Aorta (tissue), 5 donors: ENCODE measurements around the gene C9orf78. TPM values are rescaled to one million over a fixed set of nuclear protein-coding genes. Genes with fewer than 3 reads are reported as not detected.

Source experiments
- ATAC-seq: fragments of 200-7000 bp; cut with Tn5 transposase; one replicate; pipeline ENCODE4 v1.9.1; 2022; ENCODE audit warnings: moderate library complexity; ENCODE audit not compliant: low FRiP score
- DNase-seq, 2 donors: peaks; one replicate each; pipeline ENCODE4 v3.0.0-alpha.2; 2020
- H3K27ac ChIP-seq, 2 donors: one replicate each; pipeline ENCODE4 v1.5.1; 2013; ENCODE audit warnings: low read length in 2 of 2, mild to moderate bottlenecking in 2 of 2, moderate library complexity in 2 of 2, control low read depth in 1 of 2, inconsistent platforms in 1 of 2, low read depth in 1 of 2
- H3K27me3 ChIP-seq, 2 donors: one replicate each; pipeline ENCODE4 v1.6.1; 2013; ENCODE audit warnings: control low read depth in 1 of 2, low read length in 1 of 2, mild to moderate bottlenecking in 1 of 2, moderate library complexity in 1 of 2; ENCODE audit not compliant: insufficient read depth in 2 of 2, control insufficient read depth in 1 of 2
- H3K36me3 ChIP-seq, 2 donors: one replicate each; pipeline ENCODE4 v1.6.1; 2013; ENCODE audit warnings: control low read depth in 1 of 2, low read length in 1 of 2, mild to moderate bottlenecking in 1 of 2; ENCODE audit not compliant: insufficient read depth in 2 of 2, control insufficient read depth in 1 of 2
- H3K4me1 ChIP-seq, 2 donors: one replicate each; pipeline ENCODE4 v1.6.1; 2013; ENCODE audit warnings: low read length in 2 of 2, control low read depth in 1 of 2, mild to moderate bottlenecking in 1 of 2, moderate library complexity in 1 of 2; ENCODE audit not compliant: insufficient read depth in 2 of 2, control insufficient read depth in 1 of 2
- H3K4me3 ChIP-seq, 2 donors: one replicate each; pipeline ENCODE4 v1.5.1; 2013; ENCODE audit warnings: low read length in 2 of 2, control low read depth in 1 of 2, mild to moderate bottlenecking in 1 of 2
- H3K9me3 ChIP-seq: one replicate; pipeline ENCODE4 v1.6.1; 2013; ENCODE audit warnings: mild to moderate bottlenecking, low read length; ENCODE audit not compliant: control insufficient read depth
- WGBS, 2 donors: extraction: QIAGEN DNeasy Blood & Tissue Kit; methylation state at CpG; one replicate each; pipeline ENCODE4 v1.1.7; 2013; 5-methylcytosine and 5-hydroxymethylcytosine counted together
- intact Hi-C, 2 donors: fragments of 100-400 bp; cut with DNase I; formaldehyde crosslinking; loops; one replicate each; pipeline versions ENCODE4 v1.14.2 to v1.15.0; 2022
- long read RNA-seq, 2 donors: library from polyadenylated mRNA; unstranded; transcript quantifications; one replicate each; pipeline ENCODE4 v2.0.0, GENCODE V29; 2020 to 2021
- polyA plus RNA-seq, 2 donors: library from polyadenylated mRNA; stranded (reverse); fragments of 200-250 nt; gene quantifications; one replicate each; pipeline ENCODE4 v1.2.3, GENCODE V29; 2013
- total RNA-seq, 2 donors: library from RNA; stranded (reverse); fragmentation: NEBNext Ultra II Directional; extraction: Animal tissue kit (Norgen Biotek cat#: 25700); gene quantifications; one replicate each; pipeline ENCODE4 v1.2.1, GENCODE V29; 2021
- donor health status: healthy with polysubstance abuse.
- donor health status: Bipolar disorder and iron deficiency.
- donor health status: DM: no; HTN: no; CAD: no.
- donor health status: DM: no; HTN: no; CAD: no.
- donor health status: DM: yes; HTN: yes; CAD: no.

The C9orf78 gene, protein sequence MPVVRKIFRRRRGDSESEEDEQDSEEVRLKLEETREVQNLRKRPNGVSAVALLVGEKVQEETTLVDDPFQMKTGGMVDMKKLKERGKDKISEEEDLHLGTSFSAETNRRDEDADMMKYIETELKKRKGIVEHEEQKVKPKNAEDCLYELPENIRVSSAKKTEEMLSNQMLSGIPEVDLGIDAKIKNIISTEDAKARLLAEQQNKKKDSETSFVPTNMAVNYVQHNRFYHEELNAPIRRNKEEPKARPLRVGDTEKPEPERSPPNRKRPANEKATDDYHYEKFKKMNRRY
- total RNA-seq (10 to 100 TPM; 33.8 to 38.1 TPM), polyA plus RNA-seq (10 to 100 TPM; 67.5 to 93.0 TPM)
- long read RNA-seq, donor 1, transcript C9orf78-201 (9 exons, 1,795 nt), result major isoform, 351 of 411 reads
- long read RNA-seq, donor 1, partial matches to known transcripts, result 14 of 411 reads
- long read RNA-seq, donor 1, other reads (novel, unspliced or antisense), result 46 of 411 reads
- long read RNA-seq, donor 2, transcript C9orf78-201 (9 exons, 1,795 nt), result major isoform, 34 of 41 reads
- long read RNA-seq, donor 2, partial matches to known transcripts, result 4 of 41 reads
- long read RNA-seq, donor 2, other reads (novel, unspliced or antisense), result 3 of 41 reads

DNA sequence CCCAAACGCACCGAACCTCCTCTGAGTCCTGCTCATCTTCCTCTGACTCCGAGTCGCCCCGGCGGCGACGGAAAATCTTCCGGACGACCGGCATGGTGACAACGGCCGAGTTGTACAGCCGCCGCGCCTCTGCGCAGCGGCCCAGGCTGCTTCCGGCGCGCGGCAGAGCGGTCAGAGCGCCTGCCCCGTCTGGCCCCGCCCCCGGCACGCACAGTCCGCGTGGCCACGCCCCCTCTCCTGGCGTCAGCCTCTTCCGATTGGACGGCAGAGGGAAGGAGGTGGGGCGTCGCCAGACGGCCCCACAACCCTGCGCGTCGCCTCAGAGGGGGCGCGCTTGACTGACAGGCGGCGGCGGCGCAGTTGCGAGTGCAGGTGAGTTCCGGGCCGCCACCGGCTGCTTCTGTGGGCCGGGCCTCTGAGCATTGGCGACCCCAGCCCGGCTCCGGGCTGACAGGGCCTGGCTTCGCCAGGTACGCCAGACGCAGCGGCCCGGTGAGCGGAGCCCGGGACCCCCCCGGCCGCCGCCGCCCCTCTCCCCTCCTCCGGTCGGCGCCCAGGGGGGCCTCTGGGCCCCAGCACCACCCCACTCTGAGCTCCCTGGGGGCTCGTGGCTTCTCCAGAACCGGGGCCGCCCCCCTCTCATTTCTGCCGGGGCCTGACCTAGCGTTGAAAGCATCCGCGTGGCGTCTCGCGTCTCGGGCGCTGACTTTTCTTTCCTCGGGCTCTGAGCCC lies at the start of gene C9orf78, which contains the start of gene USP20:
C9orf78 (minus strand) TSS at position 148 of the 732 bp plus-strand sequence; CDS start at position 94, 54 bp downstream.
USP20 (plus strand) TSS at position 331 of the 732 bp plus-strand sequence. CDS start 17,098 bp downstream, outside the sequence.
- intact Hi-C loops, result loop anchor here in 1 of 2 donors (5.0 kb wide), 1 partner anchor 52 kb away; no protein-coding TSS in a partner anchor
- no peaks in the 10 kb centered on the region for H3K4me1 ChIP-seq
- H3K27me3 ChIP-seq, result no peaks in the 10 kb centered on the region
- H3K36me3 ChIP-seq, result peaks cover 2 to 8% of the 10 kb centered on the region in 2 donors
- peak within 1 kb of the TSS; percentile 78 to 86 for H3K4me3 ChIP-seq
- WGBS, 2 donors, result 1% methylated on average over 65 to 81 of the region's 81 CpGs
- no peaks in the 10 kb centered on the region for H3K9me3 ChIP-seq
- ATAC-seq, result peak; percentile 99
- H3K27ac ChIP-seq, result peak within 1 kb of the TSS; percentile 43 to 69
- DNase-seq, result peak; percentile 97 to 98

DNA sequence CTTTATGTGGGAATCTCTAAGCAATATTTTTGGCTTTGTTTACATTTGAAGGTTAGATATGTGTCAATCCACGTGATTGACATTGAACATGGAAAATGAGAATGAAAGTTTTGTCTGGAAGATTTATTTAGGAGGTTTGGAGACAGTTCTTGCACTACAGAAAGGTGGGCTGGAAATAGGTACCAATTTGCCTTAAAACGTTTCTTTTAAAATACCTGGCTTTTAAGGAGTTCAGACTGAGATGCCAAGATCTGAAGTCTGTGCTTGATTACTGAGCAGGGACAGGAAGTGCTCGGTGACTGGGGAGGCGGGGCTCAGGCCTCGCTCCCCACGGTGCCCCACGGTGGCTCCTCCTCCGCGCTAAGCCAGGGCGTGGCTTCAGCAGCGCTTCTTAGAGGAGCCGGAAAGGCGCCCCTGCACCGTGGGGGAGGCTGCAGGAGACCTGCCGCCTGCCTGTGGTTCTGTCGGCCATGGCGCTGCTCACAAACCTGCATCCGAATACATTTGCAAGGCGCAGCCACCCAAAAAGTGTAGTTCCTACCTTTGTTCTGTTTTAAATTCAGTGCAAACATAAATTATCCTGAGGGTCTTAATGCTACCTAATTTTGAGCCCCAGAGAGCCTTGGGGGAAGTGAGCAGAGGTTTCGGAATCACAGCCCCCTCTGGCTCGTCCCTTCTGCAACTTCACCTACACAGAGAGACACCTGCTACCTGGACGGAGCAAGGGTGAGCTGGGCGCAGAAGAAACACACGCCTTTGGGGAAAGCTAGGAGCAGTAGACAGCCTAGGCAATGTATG lies 49.3 kb upstream of the C9orf78 start:
- H3K4me1 ChIP-seq, result no peaks in the 10 kb centered on the region
- 13% methylated on average over 24 of the region's 24 CpGs for WGBS, 2 donors

DNA sequence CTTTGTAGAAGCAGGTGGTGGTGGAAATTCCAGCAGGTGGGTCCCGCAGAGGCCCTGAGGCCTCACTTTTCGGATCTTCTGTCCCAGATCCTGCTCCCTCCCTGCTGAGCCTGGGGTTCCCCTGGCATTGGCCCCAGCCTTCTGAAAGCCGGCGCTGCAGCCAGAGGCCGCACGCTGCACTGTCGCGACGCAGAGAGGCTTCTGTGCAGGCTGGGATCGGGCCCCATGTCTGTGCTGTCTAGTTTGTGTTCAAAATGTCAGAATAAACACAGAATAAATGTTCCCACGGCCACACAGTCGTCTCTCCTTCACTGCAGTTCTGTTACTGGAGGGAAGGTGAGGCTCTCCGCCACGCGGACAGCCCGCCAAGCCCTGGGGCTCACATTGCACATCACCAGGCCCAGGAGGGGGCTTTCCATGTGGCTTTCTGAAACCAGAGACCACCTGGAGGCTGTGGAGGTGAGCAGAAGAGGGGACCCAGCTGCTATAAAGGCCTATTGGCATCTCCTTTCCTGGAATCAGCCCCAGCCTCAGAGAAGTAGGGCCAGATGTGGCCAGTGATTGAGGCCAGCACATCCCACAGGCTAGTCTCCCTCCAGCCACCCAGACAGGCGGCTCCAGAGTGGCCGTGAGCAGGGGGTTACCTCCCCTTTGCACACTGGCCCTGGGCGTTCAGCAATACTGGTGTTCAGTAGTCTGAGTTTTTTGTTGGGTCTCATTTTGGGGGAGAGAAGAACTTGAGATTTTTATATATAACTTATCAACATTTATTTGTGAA lies 46.7 kb upstream of the C9orf78 start:
- WGBS, 2 donors, result 76 to 80% methylated on average over 19 of the region's 19 CpGs
- Histone ChIP-seq H3K4me1 (no peaks in the 10 kb centered on the region), H3K9me3 (no peaks in the 10 kb centered on the region), H3K36me3 (peaks cover 0 to 7% of the 10 kb centered on the region in 2 donors), H3K27me3 (no peaks in the 10 kb centered on the region), H3K27ac (no peak overlapping the region), H3K4me3 (no peak overlapping the region)
- intact Hi-C loops, result no loop called here
- no peak for DNase-seq
- ATAC-seq, result no peak

More for the DNA sequence above, 49.3 kb upstream of the C9orf78 start:
- peak; percentile 87 for ATAC-seq
- peak; percentile 94 to 96 for DNase-seq
- intact Hi-C loops, result loop anchor here (5.0 kb wide), 2 partner anchors 47 to 158 kb away; partner anchors contain the start of genes FNBP1 (in 2 of the 2), C9orf78 (in 1 of the 2) and USP20 (in 1 of the 2)
- peaks cover 0 to 7% of the 10 kb centered on the region in 2 donors for H3K36me3 ChIP-seq
- no peaks in the 10 kb centered on the region for H3K27me3 ChIP-seq
- H3K9me3 ChIP-seq, result no peaks in the 10 kb centered on the region
- H3K4me3 ChIP-seq, result no peak overlapping the region
- H3K27ac ChIP-seq, result peak overlapping the region; percentile 21 to 32

DNA sequence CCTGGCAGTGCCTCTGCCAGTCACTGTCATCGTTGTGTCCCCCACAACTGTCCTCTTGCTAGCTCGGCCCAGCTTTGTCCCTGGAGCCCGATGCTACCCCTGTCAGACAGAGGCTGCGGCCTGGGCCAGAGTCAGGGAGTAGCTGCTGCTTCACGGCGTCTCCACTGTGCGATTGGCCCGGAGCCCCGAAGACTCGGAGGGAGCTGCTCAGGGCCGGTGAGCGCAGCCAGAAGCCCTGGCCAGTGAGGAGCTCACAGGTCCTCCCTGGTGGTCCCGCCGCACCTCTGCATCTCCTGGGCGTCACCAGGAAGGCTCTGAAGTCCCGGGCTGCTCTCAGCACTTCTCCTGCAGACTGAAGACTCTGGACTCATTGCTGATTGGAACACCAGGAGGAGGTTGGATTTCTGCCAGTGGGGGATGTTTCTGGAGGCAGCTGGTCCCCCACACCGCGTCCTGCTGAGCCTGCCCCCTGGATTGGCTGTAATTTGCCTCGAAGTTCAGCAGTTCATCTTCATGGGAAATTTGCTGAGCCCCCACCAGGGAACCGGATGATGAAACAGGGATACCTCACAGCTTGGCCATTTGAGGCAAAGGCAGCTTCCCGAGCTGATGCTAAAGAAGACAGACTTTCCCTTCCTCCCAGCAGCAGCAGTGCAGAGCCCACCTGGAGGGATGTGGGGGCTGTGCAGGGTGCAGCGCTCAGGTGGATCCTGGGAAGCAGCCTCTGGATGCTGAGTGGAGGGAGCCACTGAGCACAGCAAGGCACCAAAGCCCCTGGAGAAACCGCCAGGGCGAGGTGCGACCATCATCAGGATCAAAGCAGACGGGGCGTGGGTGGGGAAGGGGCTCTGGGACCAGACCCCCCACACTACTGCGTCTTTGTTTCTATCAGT lies 45.8 kb upstream of the C9orf78 start:
- no peak for ATAC-seq

DNA sequence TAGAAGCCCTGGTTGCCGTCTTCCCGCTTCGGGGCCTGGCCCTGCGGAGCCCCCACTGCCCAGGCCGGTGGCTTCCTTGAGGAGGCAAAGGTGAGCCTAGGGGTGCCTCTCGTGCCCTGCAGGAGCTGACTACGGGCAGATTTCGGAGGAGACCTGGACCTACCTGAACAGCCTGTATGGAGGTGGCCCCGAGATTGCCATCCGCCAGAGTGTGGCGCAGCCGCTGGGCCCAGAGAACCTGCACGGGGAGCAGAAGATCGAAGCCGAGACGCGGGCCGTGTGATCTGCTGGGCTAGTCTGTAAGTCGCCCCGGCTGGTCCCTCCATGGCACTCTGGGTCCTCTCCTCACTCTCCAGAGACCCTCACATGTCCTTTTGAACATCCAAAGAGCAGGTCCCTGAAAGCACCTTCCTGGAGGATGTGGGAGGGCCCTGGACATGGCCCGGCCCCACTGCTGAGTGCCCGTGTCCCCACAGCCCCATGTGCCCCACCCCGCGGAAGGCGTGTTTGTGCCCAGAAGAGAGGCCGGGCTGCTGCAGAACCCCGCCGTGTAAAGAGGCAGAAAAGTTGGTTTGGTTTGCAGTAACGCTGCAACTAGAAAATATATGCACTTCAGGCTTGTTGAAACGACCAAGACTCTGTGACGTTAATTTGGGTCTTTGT lies 45.0 kb upstream of the C9orf78 start:
- DNase-seq, result peak in 1 of 2 donors; percentile 75
- 90 to 93% methylated on average over 31 of the region's 31 CpGs for WGBS, 2 donors
- intact Hi-C loops, result no loop called here
- H3K4me3 ChIP-seq, result no peak overlapping the region
- no peak for ATAC-seq
- no peaks in the 10 kb centered on the region for H3K27me3 ChIP-seq
- peaks cover 0 to 15% of the 10 kb centered on the region in 2 donors for H3K36me3 ChIP-seq
- no peak overlapping the region for H3K27ac ChIP-seq
- no peaks in the 10 kb centered on the region for H3K4me1 ChIP-seq
- no peaks in the 10 kb centered on the region for H3K9me3 ChIP-seq

More for the DNA sequence above, 45.8 kb upstream of the C9orf78 start:
- 78% methylated on average over 28 of the region's 28 CpGs for WGBS, 2 donors
- H3K27me3 ChIP-seq, result no peaks in the 10 kb centered on the region
- H3K4me1 ChIP-seq, result no peaks in the 10 kb centered on the region
- intact Hi-C loops, result no loop called here
- H3K27ac ChIP-seq, result no peak overlapping the region
- no peaks in the 10 kb centered on the region for H3K9me3 ChIP-seq
- no peak overlapping the region for H3K4me3 ChIP-seq
- DNase-seq, result peak in 1 of 2 donors; percentile 62
- H3K36me3 ChIP-seq, result peaks cover 0 to 9% of the 10 kb centered on the region in 2 donors

DNA sequence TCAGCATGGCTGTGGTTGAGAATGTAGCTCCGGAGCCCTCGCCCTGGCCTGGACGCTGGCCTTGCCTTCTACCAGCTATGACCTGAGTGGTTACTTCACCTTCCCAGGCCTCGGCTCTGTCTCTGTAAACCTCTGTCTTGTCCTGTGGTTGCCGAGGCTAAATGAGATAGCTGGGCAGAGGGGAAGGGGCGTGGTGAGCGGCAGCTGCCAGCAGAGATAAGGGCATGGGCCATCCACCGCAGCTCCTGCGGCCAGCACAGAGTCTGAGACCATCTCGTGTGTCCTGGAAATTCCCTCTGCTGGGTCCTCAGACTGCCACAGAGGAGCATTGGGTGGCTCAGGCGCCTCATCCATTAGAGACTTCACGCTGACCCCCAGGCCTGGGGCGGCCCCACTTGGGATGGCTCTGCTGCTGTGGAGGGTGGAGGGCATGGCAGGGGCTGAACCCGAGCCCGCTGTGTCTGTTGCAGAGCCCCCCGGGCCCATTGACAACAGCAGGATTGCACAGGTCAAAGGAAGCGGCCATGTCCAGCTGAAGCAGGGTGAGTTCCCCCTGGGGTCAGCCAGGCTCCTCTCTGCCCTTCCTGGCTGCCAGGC lies 44.1 kb upstream of the C9orf78 start:
- no peak overlapping the region for H3K27ac ChIP-seq
- no peaks in the 10 kb centered on the region for H3K9me3 ChIP-seq
- H3K4me1 ChIP-seq, result no peaks in the 10 kb centered on the region
- no peaks in the 10 kb centered on the region for H3K27me3 ChIP-seq
- H3K4me3 ChIP-seq, result no peak overlapping the region
- H3K36me3 ChIP-seq, result peaks cover 0 to 18% of the 10 kb centered on the region in 2 donors
- DNase-seq (no peak), ATAC-seq (no peak)
- whole genome bisulfite sequencing, 2 donors, result 90% methylated on average over 17 of the region's 17 CpGs
- intact Hi-C loops, result no loop called here
